Activated CD8-positive, alpha-beta memory T cell treated with anti-CD3 and anti-CD28 coated beads, Interleukin-2, amount 10 ng/mL, durations not matched to agents 7 days and 5 days (primary cell): ENCODE data around the gene CHMP1A. TPM values are rescaled to one million over a fixed set of nuclear protein-coding genes. Genes with fewer than 3 reads are reported as not detected.
"Not testable (repeated sequence)": the region's sequence is repeated elsewhere in the genome, so short reads cannot be mapped to it uniquely, and the experiment has no call there.

ENCODE experiments used
- ATAC-seq: fragments of 150-1000 bp; cut with Tn5 transposase; one replicate; pipeline ENCODE4 v1.10.0; 2021; ENCODE audit warnings: moderate library complexity
- CTCF ChIA-PET: fragments of 350-600 bp; sonication (Branson Sonifier 250); formaldehyde crosslinking; loops from one replicate; lab custom pipeline; 2021; ENCODE audit warnings: antibody characterized with exemption; lab: Charles Lee
- DNase-seq: peaks from one replicate; pipeline ENCODE4 v3.0.0-alpha.2; 2020
- H3K27ac Mint-ChIP-seq: one replicate; pipeline ENCODE4 v1.8.0; 2021; ENCODE audit warnings: mild to moderate bottlenecking, mixed read lengths
- H3K27me3 Mint-ChIP-seq: one replicate; pipeline ENCODE4 v1.8.0; 2021; ENCODE audit warnings: mixed read lengths
- H3K36me3 Mint-ChIP-seq: one replicate; pipeline ENCODE4 v1.8.0; 2021; ENCODE audit warnings: mild to moderate bottlenecking, mixed read lengths
- H3K4me1 Mint-ChIP-seq: one replicate; pipeline ENCODE4 v1.8.0; 2021; ENCODE audit warnings: mixed read lengths
- H3K4me3 Mint-ChIP-seq: one replicate; pipeline ENCODE4 v1.8.0; 2021; ENCODE audit warnings: mild to moderate bottlenecking, moderate library complexity, mixed read lengths
- H3K9me3 Mint-ChIP-seq: one replicate; pipeline ENCODE4 v1.8.0; 2022; ENCODE audit warnings: low read depth, mixed read lengths
- total RNA-seq, 2 experiments: library from RNA; stranded (reverse); gene quantifications; one replicate each; pipeline ENCODE4 v1.2.3, GENCODE V29; 2021

CHMP1A gene
- total RNA-seq, 2 experiments from 2014 or later: 86.5 to 106 TPM

GRCh38 chr16:89667000-89667399 lies 9.5 kb upstream of the CHMP1A start:
- DNase-seq, H3K27ac Mint-ChIP-seq, H3K9me3 Mint-ChIP-seq, ATAC-seq, H3K27me3 Mint-ChIP-seq, H3K4me3 Mint-ChIP-seq, H3K4me1 Mint-ChIP-seq: not testable (repeated sequence)
- peaks cover 22% of the 10 kb centered on the region for H3K36me3 Mint-ChIP-seq
- CTCF ChIA-PET: interaction anchor here (0.6 kb wide), 1 partner anchor 55 kb away, joined by 3 read pairs; no protein-coding TSS in a partner anchor

GRCh38 chr16:89664238-89664637 lies 6.7 kb upstream of the CHMP1A start:
- H3K9me3 Mint-ChIP-seq, H3K4me3 Mint-ChIP-seq, ATAC-seq, H3K27me3 Mint-ChIP-seq, H3K27ac Mint-ChIP-seq, CTCF ChIA-PET, DNase-seq: not testable (repeated sequence)
- Mint-ChIP-seq H3K4me1 (peaks cover 11% of the 10 kb centered on the region), H3K36me3 (peaks cover 43% of the 10 kb centered on the region)

- H3K4me3 Mint-ChIP-seq: no peak overlapping the region
- H3K36me3 Mint-ChIP-seq: peaks cover 45% of the 10 kb centered on the region
- no peak overlapping the region for H3K27ac Mint-ChIP-seq
- DNase-seq (no peak), ATAC-seq (no peak)
- no peaks in the 10 kb centered on the region for H3K27me3 Mint-ChIP-seq
- H3K9me3 Mint-ChIP-seq: no peaks in the 10 kb centered on the region
- CTCF ChIA-PET: interaction anchor here (1.5 kb wide), 1 partner anchor 38 kb away, joined by 3 read pairs; no protein-coding TSS in a partner anchor
- H3K4me1 Mint-ChIP-seq: peaks cover 24% of the 10 kb centered on the region
Observed at GRCh38 chr16:89661215-89661614, 3.7 kb upstream of the CHMP1A start.

GRCh38 chr16:89660146-89660545 lies 2.6 kb upstream of the CHMP1A start:
- H3K4me1 Mint-ChIP-seq: peaks cover 31% of the 10 kb centered on the region

GRCh38 chr16:89658221-89658879 lies 842 bp upstream of the CHMP1A start:
- Mint-ChIP-seq H3K9me3 (no peaks in the 10 kb centered on the region), H3K36me3 (peaks cover 35% of the 10 kb centered on the region), H3K27ac (peak overlapping the region; percentile 77), H3K4me3 (peak overlapping the region; percentile 87), H3K27me3 (no peaks in the 10 kb centered on the region), H3K4me1 (peaks cover 35% of the 10 kb centered on the region)
- no peak for DNase-seq
- CTCF ChIA-PET: interaction anchor here (1.1 to 1.7 kb wide), 4 partner anchors 9 to 56 kb away, joined by 3 to 5 read pairs (median 4); no protein-coding TSS in a partner anchor
- peak; percentile 28 for ATAC-seq

More at GRCh38 chr16:89660146-89660545, 2.6 kb upstream of the CHMP1A start:
- Mint-ChIP-seq H3K9me3 (no peaks in the 10 kb centered on the region), H3K27me3 (no peaks in the 10 kb centered on the region), H3K4me3 (no peak overlapping the region), H3K36me3 (peaks cover 45% of the 10 kb centered on the region), H3K27ac (no peak overlapping the region)
- DNase-seq: no peak
- ATAC-seq: no peak
- CTCF ChIA-PET: interaction anchor here (0.8 to 1.5 kb wide), 2 partner anchors 39 to 41 kb away, joined by 3 read pairs; partner anchors contain the start of gene SPATA2L

GRCh38 chr16:89656435-89657121 lies 930 bp downstream of the CHMP1A start:
- peaks cover 21% of the 10 kb centered on the region for H3K36me3 Mint-ChIP-seq
- H3K4me1 Mint-ChIP-seq: peaks cover 35% of the 10 kb centered on the region
- H3K27me3 Mint-ChIP-seq: no peaks in the 10 kb centered on the region
- no peaks in the 10 kb centered on the region for H3K9me3 Mint-ChIP-seq
- peak overlapping the region; percentile 87 for H3K4me3 Mint-ChIP-seq
- H3K27ac Mint-ChIP-seq: peak overlapping the region; percentile 80
- DNase-seq: no peak
- CTCF ChIA-PET: interaction anchor here (0.8 to 1.2 kb wide), 3 partner anchors 15 to 293 kb away, joined by 3 to 4 read pairs (median 3); no protein-coding TSS in a partner anchor
- no peak for ATAC-seq

- Mint-ChIP-seq H3K27ac (peak overlapping the region; percentile 63), H3K4me3 (no peak overlapping the region), H3K9me3 (no peaks in the 10 kb centered on the region), H3K4me1 (peaks cover 30% of the 10 kb centered on the region), H3K36me3 (peaks cover 9% of the 10 kb centered on the region), H3K27me3 (no peaks in the 10 kb centered on the region)
- no peak for ATAC-seq
- CTCF ChIA-PET: interaction anchor here (0.6 kb wide), 1 partner anchor 141 kb away, joined by 3 read pairs; no protein-coding TSS in a partner anchor
- no peak for DNase-seq
Observed at GRCh38 chr16:89655062-89655643, 2.4 kb downstream of the CHMP1A start.

- H3K36me3 Mint-ChIP-seq: peaks cover 12% of the 10 kb centered on the region
- H3K27me3 Mint-ChIP-seq: no peaks in the 10 kb centered on the region
- H3K27ac Mint-ChIP-seq: no peak overlapping the region
- DNase-seq (no peak), ATAC-seq (no peak)
- H3K9me3 Mint-ChIP-seq: no peaks in the 10 kb centered on the region
- H3K4me1 Mint-ChIP-seq: peaks cover 21% of the 10 kb centered on the region
- H3K4me3 Mint-ChIP-seq: no peak overlapping the region
- CTCF ChIA-PET: interaction anchor here (0.9 to 1.5 kb wide), 3 partner anchors 12 to 413 kb away, joined by 3 to 4 read pairs (median 3); no protein-coding TSS in a partner anchor
Observed at GRCh38 chr16:89653656-89654295, 3.7 kb downstream of the CHMP1A start.

GRCh38 chr16:89651584-89651983 lies 5.9 kb downstream of the CHMP1A start:
- peaks cover 15% of the 10 kb centered on the region for H3K4me1 Mint-ChIP-seq
- H3K9me3 Mint-ChIP-seq: no peaks in the 10 kb centered on the region
- no peak overlapping the region for H3K4me3 Mint-ChIP-seq
- DNase-seq (no peak), ATAC-seq (no peak)
- H3K27ac Mint-ChIP-seq: no peak overlapping the region
- H3K36me3 Mint-ChIP-seq: peaks cover 20% of the 10 kb centered on the region
- no peaks in the 10 kb centered on the region for H3K27me3 Mint-ChIP-seq
- CTCF ChIA-PET: no interaction called here

- Mint-ChIP-seq H3K27ac (no peak overlapping the region), H3K9me3 (no peaks in the 10 kb centered on the region), H3K4me1 (no peaks in the 10 kb centered on the region), H3K27me3 (no peaks in the 10 kb centered on the region), H3K36me3 (peaks cover 28% of the 10 kb centered on the region), H3K4me3 (no peak overlapping the region)
- no peak for DNase-seq
- CTCF ChIA-PET: interaction anchor here (1.0 kb wide), 1 partner anchor 14 kb away, joined by 3 read pairs; no protein-coding TSS in a partner anchor
- no peak for ATAC-seq
Observed at GRCh38 chr16:89646906-89647305, 10.6 kb downstream of the CHMP1A start.

GRCh38 chr16:89646270-89646669 lies 11.2 kb downstream of the CHMP1A start:
- DNase-seq (no peak), ATAC-seq (no peak)
- H3K27ac Mint-ChIP-seq: no peak overlapping the region
- H3K9me3 Mint-ChIP-seq: no peaks in the 10 kb centered on the region
- CTCF ChIA-PET: interaction anchor here (1.0 kb wide), 1 partner anchor 13 kb away, joined by 3 read pairs; no protein-coding TSS in a partner anchor
- H3K4me1 Mint-ChIP-seq: no peaks in the 10 kb centered on the region
- H3K36me3 Mint-ChIP-seq: peaks cover 28% of the 10 kb centered on the region
- no peaks in the 10 kb centered on the region for H3K27me3 Mint-ChIP-seq
- H3K4me3 Mint-ChIP-seq: no peak overlapping the region

- Mint-ChIP-seq H3K27me3 (no peaks in the 10 kb centered on the region), H3K4me3 (no peak overlapping the region), H3K36me3 (peaks cover 26% of the 10 kb centered on the region), H3K4me1 (peaks cover 7% of the 10 kb centered on the region), H3K9me3 (no peaks in the 10 kb centered on the region), H3K27ac (no peak overlapping the region)
- DNase-seq (no peak), ATAC-seq (no peak)
- CTCF ChIA-PET: no interaction called here
Observed at GRCh38 chr16:89645122-89645521, 12.4 kb downstream of the CHMP1A start.
